Left lobe of liver (tissue), 2 donors: ENCODE measurements around the gene DPH7. TPM values are rescaled to one million over a fixed set of nuclear protein-coding genes. Genes with fewer than 3 reads are reported as not detected.
"Not testable (repeated sequence)": the region's sequence is repeated elsewhere in the genome, so short reads cannot be mapped to it uniquely, and the experiment has no call there.

Experiments
- ATAC-seq: fragments of 200-7000 bp; cut with Tn5 transposase; one replicate; pipeline ENCODE4 v1.9.1; 2020; ENCODE audit warnings: mild to moderate bottlenecking, moderate library complexity
- DNase-seq: peaks from one replicate; pipeline ENCODE4 v3.0.0-alpha.2; 2020; ENCODE audit warnings: low spot score
- total RNA-seq: library from RNA; stranded (reverse); gene quantifications from one replicate; pipeline ENCODE4 v1.2.1, GENCODE V29; 2021
- donor health status: DM: no; HTN: no; CAD: no; lungs with moderate emphysema.
- donor health status: DM: no; HTN: yes; CAD: no.

The DPH7 gene
- 14.4 TPM for total RNA-seq

DNA sequence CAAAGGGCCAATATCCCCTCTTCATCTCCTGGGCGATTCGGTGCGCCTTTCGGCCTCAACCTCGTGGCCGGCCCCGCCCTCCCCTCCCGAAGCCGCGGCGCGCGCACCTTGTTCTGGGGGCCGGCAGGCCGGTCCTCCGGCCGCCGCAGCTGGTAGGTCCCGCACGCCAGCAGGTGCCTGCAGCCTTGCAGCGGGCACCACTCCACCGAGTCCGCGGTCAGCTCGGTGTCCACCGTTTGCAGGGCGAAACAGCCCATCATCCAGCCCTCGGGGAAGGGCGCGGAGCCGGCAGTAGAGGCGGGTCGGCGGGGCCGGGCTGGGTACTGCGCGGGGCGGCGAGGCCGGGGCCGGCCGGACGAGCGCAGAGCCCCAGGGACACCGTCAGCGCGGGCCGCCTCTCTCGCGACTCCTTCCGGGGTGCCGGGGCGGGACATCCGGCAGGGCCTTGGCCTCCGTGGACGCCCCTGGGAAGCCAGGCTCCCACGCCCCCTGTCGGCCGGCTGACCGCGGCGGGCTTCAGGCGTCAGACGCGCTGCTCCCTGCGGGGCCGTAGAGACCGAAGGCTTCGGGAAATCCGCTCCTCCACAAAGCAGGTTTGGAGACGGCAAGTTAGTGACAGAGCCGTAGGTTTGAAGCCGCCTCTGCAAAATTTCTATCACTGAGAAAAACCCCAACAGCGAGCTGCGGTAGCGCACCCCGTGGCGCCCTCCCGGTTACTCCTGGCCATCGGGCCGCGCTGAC is at the start of gene DPH7:
TSS of gene DPH7 (minus strand) at position 408 of the 741 bp plus-strand sequence. CDS start at position 260, 148 bp downstream.
- DNase-seq, result peak; percentile 97
- peak; percentile 97 for ATAC-seq

DNA sequence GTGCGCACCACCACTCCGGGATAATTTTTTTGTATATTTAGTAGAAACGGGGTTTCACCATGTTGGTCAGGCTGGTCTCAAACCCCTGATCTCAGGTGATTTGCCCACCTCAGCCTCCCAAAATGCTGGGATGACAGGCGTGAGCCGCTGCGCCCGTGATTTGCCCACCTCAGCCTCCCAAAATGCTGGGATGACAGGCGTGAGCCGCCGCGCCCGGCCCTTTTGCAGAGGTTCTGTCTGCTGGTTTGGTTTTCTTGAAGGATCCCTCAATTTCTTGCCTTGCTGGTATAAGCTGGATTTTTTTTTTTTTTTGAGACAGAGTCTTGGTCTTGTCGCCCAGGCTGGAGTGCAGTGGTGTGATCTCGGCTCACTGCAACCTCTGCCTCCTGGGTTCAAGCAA is 48.7 kb upstream of the DPH7 start:
- ATAC-seq, DNase-seq: not testable (repeated sequence)

DNA sequence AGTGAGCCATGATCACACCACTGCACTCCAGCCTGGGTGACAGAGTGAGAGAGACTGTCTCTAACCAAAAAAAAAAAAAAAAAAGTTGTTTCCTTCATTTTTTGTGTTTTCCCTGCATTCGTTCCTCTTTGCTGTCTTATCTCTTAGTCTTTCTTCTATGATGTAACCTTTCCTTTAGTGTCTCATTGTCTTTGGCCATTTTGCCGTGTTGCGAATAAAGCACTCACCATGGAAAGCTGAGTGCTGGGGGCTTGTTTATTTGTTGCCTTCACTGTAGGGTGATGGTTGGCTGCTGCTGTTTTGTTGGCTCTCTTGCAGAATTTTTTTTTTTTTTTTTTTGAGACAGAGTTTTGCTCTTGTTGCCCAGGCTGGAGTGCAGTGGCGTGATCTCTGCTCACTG is 47.7 kb upstream of the DPH7 start:
- no peak for DNase-seq
- ATAC-seq, result no peak

GRCh38 chr9:137622211-137622610 is 43.5 kb upstream of the DPH7 start:
- ATAC-seq, DNase-seq: not testable (repeated sequence)

- no peak for DNase-seq
These were observed 42.5 kb upstream of the DPH7 start for GRCh38 chr9:137621131-137621757.

GRCh38 chr9:137620581-137620980 is 41.9 kb upstream of the DPH7 start:
- DNase-seq (no peak), ATAC-seq (no peak)

More at GRCh38 chr9:137621131-137621757, 42.5 kb upstream of the DPH7 start:
- ATAC-seq, result no peak

GRCh38 chr9:137620048-137620405 is 41.3 kb upstream of the DPH7 start:
- DNase-seq (no peak), ATAC-seq (no peak)

- DNase-seq (peak; percentile 55), ATAC-seq (peak; percentile 7)
These were observed 40.7 kb upstream of the DPH7 start for GRCh38 chr9:137619240-137620047.

DNA sequence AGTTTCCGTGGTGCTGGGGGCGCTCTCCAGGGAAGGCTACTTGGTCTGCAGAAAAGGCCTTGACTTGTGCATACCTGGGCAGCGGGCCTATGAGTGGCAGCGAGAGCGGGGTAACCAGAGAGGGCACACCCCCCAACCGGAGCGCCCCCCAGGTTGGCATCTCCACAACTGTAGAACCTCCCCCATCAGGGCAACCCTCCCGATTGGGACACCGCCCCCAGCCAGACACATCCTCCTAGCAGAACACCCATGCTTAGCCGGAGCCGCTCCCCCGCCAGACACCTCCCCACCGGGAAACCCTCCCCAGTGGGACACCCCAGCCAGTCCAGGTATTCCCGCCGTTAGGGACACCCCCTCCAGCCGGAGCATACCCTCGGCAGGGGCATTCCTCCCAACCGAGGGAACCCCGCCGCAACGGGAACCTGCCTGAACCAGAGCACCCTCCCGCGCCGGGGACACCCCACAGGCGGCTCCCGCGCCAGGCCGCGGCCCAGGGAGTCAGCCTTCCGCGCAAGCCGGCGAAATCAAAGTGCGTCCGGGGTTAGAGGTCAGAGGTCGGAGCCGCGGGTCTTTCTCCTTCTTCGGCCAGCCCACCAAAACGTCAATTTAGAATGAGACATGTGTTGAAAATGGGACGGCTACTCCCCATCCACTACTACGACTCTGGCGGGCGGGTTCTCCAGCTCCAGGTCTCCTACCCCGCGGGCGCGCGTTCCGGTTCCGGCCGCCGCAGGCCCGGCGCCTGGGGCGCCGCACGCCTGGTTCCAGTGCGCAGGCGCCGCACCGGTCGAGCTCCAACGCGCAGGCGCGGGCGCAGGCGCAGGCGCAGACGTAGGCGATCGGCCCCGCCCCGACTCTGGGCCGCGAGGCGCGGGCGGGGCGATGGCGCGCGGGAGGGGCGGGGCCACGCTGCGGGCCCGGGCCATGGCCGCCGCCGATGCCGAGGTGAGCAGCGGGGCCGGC is 39.7 kb upstream of the DPH7 start, which contains the start of gene EHMT1:
TSS of gene EHMT1 (plus strand) at position 901 of the 963 bp plus-strand sequence. CDS start at position 925, 24 bp downstream.
- DNase-seq, result peak; percentile 91
- ATAC-seq, result peak; percentile 68

GRCh38 chr9:137615387-137615871 is 36.7 kb upstream of the DPH7 start:
- no peak for DNase-seq
- peak; percentile 41 for ATAC-seq

- peak; percentile 83 for DNase-seq
These were observed 36.1 kb upstream of the DPH7 start for GRCh38 chr9:137614631-137615386.

DNA sequence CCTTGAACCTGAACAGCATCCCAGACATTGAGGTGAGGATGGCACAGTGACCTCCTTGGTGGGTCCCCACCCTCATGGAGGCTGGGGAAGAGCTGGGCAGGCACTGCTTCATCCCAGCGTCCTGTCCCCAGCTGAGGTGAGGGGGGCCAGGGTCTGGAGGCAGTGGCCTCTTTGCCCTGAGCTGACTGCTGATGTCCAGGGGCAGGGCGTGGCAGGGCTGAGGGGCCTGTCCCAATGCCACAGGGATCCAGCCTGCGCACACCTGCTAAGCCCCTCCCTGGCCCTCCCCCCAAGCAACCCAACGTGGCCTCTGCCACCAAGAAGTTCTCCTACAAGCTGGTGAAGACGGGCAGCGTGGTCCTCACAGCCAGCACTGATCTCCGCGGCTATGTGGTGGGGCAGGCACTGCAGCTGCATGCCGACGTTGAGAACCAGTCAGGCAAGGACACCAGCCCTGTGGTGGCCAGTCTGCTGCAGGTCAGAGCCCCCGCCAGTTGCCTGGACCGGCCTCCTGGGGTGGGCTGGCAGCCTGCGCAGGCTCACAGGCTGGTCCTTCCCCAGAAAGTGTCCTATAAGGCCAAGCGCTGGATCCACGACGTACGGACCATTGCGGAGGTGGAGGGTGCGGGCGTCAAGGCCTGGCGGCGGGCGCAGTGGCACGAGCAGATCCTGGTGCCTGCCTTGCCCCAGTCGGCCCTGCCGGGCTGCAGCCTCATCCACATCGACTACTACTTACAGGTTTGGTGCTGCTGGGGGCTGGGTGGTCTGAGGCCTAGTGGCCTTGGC is 35.2 kb upstream of the DPH7 start:
- DNase-seq, result no peak

More at GRCh38 chr9:137614631-137615386, 36.1 kb upstream of the DPH7 start:
- ATAC-seq, result peak; percentile 66

GRCh38 chr9:137613259-137613658 is 34.5 kb upstream of the DPH7 start:
- DNase-seq (no peak), ATAC-seq (no peak)

More for the DNA sequence above, 35.2 kb upstream of the DPH7 start:
- no peak for ATAC-seq

DNA sequence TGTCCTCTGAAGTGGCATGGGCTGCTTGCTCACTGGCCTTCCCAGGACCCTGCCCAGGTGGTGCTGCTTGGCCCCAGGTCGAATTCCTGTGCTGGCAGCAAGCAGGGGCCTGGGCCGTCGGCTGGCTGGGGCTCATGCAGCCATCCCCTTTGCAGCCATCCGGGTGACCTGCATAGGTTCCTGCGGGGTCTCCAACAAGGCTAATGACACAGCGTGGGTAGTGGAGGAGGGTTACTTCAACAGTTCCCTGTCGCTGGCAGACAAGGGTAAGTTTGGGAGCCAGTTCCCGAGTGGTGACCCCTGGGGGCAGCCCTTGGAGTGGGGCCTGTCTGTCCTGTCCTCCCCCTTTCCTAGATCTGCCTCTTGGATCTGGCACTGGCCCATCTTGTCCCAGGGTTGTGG is 34.0 kb upstream of the DPH7 start:
- ATAC-seq (no peak), DNase-seq (no peak)

- ATAC-seq (peak; percentile 1), DNase-seq (peak; percentile 55)
These were observed 33.2 kb upstream of the DPH7 start for GRCh38 chr9:137611623-137612609.

- DNase-seq, result no peak
- ATAC-seq, result no peak
These were observed 32.2 kb upstream of the DPH7 start for GRCh38 chr9:137610944-137611343.

DNA sequence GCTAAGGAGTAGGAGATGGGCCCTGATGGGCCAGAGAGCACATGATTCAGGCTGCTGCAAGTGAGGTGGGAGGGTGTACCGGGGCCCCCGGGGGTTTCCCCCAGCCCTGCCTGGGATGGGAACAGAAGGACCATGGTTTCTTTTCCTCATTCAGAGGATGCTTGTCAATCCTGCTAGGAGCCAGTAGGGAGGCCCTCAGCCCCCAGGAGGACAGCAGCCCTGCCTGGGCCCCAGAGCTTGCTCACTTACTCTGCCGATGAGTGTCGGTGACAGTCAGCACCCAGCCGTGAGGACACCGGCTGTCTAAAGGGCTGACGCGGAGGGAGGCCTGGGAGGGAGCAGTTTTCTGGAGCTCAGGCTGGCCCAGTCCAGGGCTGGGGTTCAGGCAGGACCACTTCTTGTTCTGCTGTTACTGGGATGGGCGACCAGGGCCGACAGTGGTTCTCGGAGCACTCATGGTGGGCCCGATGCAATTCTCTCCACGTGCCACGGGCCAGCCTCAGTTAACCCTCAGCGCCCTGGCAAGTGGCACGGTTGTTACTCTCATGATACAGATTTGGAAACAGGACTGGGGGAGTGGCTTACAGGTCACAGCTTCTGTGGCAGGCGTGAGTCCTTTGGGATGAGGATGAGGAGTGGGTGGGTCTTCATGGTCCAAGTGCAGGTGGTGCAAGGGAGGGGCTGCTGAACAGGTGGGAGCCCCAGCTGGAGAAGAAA is 28.6 kb upstream of the DPH7 start:
- DNase-seq, result no peak
- no peak for ATAC-seq
